ENCODE results near the gene THSD4.

DNA sequence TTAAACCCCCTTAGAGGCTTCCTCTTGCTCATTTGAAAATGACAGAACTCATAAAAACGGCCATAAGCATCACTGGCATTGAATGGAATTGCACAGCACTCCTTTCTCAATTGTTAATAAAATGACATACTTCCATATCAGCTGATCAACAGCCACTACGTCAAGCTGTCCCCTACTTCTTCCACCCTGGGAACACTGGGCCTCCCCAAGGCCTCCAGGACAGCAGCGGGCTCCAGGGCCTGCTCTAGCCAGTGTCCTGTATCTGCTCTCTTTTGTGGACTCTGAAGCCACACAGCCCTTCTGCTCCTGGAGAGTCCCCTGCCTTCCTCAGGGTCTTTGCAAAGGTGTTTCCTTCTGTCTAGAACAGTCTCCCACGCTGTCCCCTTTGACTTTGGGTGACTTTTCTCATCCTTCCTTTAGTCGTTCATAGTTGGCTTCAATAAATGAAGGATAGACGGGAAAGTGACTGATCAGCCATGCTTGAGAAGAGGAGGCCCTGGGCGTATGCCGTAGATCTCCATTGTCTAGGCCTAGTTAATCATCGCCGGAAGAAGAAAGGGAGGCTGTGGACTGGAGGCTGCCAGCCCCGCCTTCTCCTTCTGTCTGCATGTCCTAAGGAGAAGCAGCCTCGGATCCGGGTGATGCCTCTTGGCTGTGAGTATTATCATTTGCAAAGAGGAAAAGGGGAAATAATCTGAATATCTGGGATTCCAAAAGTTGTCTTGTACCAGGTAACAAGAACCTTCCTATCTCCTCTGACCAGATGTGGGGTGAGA, 4.7 kb upstream of the THSD4 start:
- no peak for TF ChIP-seq EZH2 (IDR thresholded peaks at IDR 0.05; ENCODE audit: borderline replicate concordance, low read length)
- TF ChIP-seq, protein P1, sequence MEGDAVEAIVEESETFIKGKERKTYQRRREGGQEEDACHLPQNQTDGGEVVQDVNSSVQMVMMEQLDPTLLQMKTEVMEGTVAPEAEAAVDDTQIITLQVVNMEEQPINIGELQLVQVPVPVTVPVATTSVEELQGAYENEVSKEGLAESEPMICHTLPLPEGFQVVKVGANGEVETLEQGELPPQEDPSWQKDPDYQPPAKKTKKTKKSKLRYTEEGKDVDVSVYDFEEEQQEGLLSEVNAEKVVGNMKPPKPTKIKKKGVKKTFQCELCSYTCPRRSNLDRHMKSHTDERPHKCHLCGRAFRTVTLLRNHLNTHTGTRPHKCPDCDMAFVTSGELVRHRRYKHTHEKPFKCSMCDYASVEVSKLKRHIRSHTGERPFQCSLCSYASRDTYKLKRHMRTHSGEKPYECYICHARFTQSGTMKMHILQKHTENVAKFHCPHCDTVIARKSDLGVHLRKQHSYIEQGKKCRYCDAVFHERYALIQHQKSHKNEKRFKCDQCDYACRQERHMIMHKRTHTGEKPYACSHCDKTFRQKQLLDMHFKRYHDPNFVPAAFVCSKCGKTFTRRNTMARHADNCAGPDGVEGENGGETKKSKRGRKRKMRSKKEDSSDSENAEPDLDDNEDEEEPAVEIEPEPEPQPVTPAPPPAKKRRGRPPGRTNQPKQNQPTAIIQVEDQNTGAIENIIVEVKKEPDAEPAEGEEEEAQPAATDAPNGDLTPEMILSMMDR (conservative IDR thresholded peaks at IDR 0.05 in 1 of 2, IDR thresholded peaks at IDR 0.05 in 1 of 2; ENCODE audit: extremely low read depth in 1 of 2, insufficient read depth in 1 of 2, low read depth in 1 of 2, low read length in 2 of 2) = no peak
